B cell (primary cell): ENCODE measurements around the gene ETV6. TPM values are rescaled to one million over a fixed set of nuclear protein-coding genes. Genes with fewer than 3 reads are reported as not detected.

Source experiments
- ATAC-seq: fragments of 200-7000 bp; cut with Tn5 transposase; one replicate; pipeline ENCODE4 v1.10.0; 2021; ENCODE audit warnings: low read depth, mild to moderate bottlenecking, moderate number of reproducible peaks, moderate library complexity
- CTCF ChIA-PET: fragments of 350-600 bp; sonication (Branson Sonifier 250); formaldehyde crosslinking; loops from one replicate; lab custom pipeline; 2021; ENCODE audit warnings: antibody characterized with exemption, inconsistent platforms; lab: Charles Lee
- POLR2A ChIA-PET: fragments of 350-600 bp; sonication (Branson Sonifier 250); formaldehyde crosslinking; loops from one replicate; lab custom pipeline; 2021; ENCODE audit warnings: antibody characterized with exemption; lab: Charles Lee
- DNase-seq: peaks from one replicate; pipeline ENCODE4 v3.0.0; 2013
- H2AFZ ChIP-seq: 2 replicates; pipeline ENCODE4 v1.6.1; 2012; ENCODE audit warnings: mild to moderate bottlenecking, low read depth, low read length; ENCODE audit not compliant: insufficient read depth, poor library complexity, severe bottlenecking
- H3K27ac ChIP-seq, 2 donors: 1 replicate in 1 of 2; 2 replicates in 1 of 2; pipeline ENCODE4 v1.5.1; 2012 to 2013; ENCODE audit warnings: low read length in 2 of 2, mild to moderate bottlenecking in 2 of 2, moderate library complexity in 1 of 2
- H3K27me3 ChIP-seq, 4 experiments: fragments of 200-600 bp in 1 of 4; sonication (generic) in 1 of 4; replicated peaks in 1 of 4; 1 replicate in 2 of 4; 2 replicates in 2 of 4; pipeline versions ENCODE4 v1.6.1 to v1.7.0; 2013 to 2016; ENCODE audit warnings: low read length in 3 of 4, mild to moderate bottlenecking in 2 of 4, mixed read lengths in 1 of 4, moderate library complexity in 1 of 4; ENCODE audit not compliant: insufficient read depth in 4 of 4, control insufficient read depth in 3 of 4; ENCODE audit errors: control extremely low read depth in 1 of 4
- H3K36me3 ChIP-seq, 2 experiments: replicated peaks in 1 of 2; 1 replicate in 1 of 2; 2 replicates in 1 of 2; pipeline versions ENCODE4 v1.6.1 to v1.7.1; 2013; ENCODE audit warnings: low read length in 1 of 2; ENCODE audit not compliant: insufficient read depth in 2 of 2, control insufficient read depth in 1 of 2; ENCODE audit errors: control extremely low read depth in 1 of 2, extremely low read depth in 1 of 2
- H3K4me1 ChIP-seq, 2 donors: fragments of 200-600 bp in 1 of 2; sonication (generic) in 1 of 2; 1 replicate in 1 of 2; 2 replicates in 1 of 2; pipeline versions ENCODE4 v1.5.1 to v1.6.1; 2013 to 2017; ENCODE audit warnings: low read length in 2 of 2; ENCODE audit not compliant: control insufficient read depth in 2 of 2, insufficient read depth in 2 of 2
- H3K4me2 ChIP-seq: replicated peaks from 2 replicates; pipeline ENCODE3; 2012; ENCODE audit warnings: mild to moderate bottlenecking, low read depth, low read length; ENCODE audit not compliant: poor library complexity, severe bottlenecking
- H3K4me3 ChIP-seq, 5 experiments: fragments of 200-600 bp in 1 of 5; sonication (generic) in 1 of 5; 1 replicate in 3 of 5; 2 replicates in 2 of 5; pipeline versions ENCODE4 v1.5.1 to v1.7.0; 2011 to 2016; ENCODE audit warnings: low read length in 4 of 5, mild to moderate bottlenecking in 4 of 5, low read depth in 2 of 5, control low read depth in 1 of 5, moderate library complexity in 1 of 5; ENCODE audit not compliant: insufficient read depth in 1 of 5; ENCODE audit errors: control extremely low read depth in 1 of 5, extremely low read depth in 1 of 5
- H3K79me2 ChIP-seq: fragments of 200-600 bp; sonication (generic); one replicate; pipeline ENCODE4 v1.6.0; 2016; ENCODE audit warnings: low read length; ENCODE audit not compliant: control insufficient read depth, insufficient read depth
- H3K9ac ChIP-seq: fragments of 200-600 bp; sonication (generic); 2 replicates; pipeline ENCODE4 v1.6.1; 2017; ENCODE audit warnings: mild to moderate bottlenecking, low read length, moderate library complexity
- H3K9me3 ChIP-seq, 3 donors: one replicate each; pipeline versions ENCODE4 v1.6.1 to v1.7.1; 2013; ENCODE audit warnings: low read length in 2 of 3; ENCODE audit not compliant: control insufficient read depth in 2 of 3, insufficient read depth in 1 of 3; ENCODE audit errors: control extremely low read depth in 1 of 3
- H4K20me1 ChIP-seq: 2 replicates; pipeline ENCODE4 v1.6.0; 2012; ENCODE audit warnings: mild to moderate bottlenecking, low read length; ENCODE audit not compliant: insufficient read depth, control insufficient read depth, poor library complexity, severe bottlenecking
- H3K27ac Mint-ChIP-seq: one replicate; pipeline ENCODE4 v1.8.0; 2021; ENCODE audit warnings: mixed read lengths
- H3K27me3 Mint-ChIP-seq: one replicate; pipeline ENCODE4 v1.8.0; 2021; ENCODE audit warnings: mixed read lengths
- H3K4me1 Mint-ChIP-seq: one replicate; pipeline ENCODE4 v1.8.0; 2021; ENCODE audit warnings: mixed read lengths
- H3K4me3 Mint-ChIP-seq: one replicate; pipeline ENCODE4 v1.8.0; 2021; ENCODE audit warnings: mixed read lengths
- H3K9me3 Mint-ChIP-seq: one replicate; pipeline ENCODE4 v1.8.0; 2022; ENCODE audit warnings: mixed read lengths; ENCODE audit not compliant: insufficient read depth
- EZH2 ChIP-seq: IDR thresholded peaks from 2 replicates; pipeline ENCODE4 v1.6.1; 2012; ENCODE audit warnings: borderline replicate concordance, low read depth, mild to moderate bottlenecking, moderate library complexity, low read length; ENCODE audit not compliant: insufficient read depth, poor library complexity, severe bottlenecking
- WGBS: methylation state at CpG from one replicate; pipeline ENCODE4 v1.1.5; 2013; ENCODE audit warnings: missing lambda C conversion rate; ENCODE audit not compliant: insufficient coverage; 5-methylcytosine and 5-hydroxymethylcytosine counted together
- intact Hi-C: fragments of 100-400 bp; cut with micrococcal nuclease; formaldehyde crosslinking; loops from one replicate; pipeline ENCODE4 v1.10.0; 2022
- polyA plus RNA-seq: library from polyadenylated mRNA; depleted of rRNA; stranded (reverse); fragments of >200 nt; gene quantifications from 2 replicates; pipeline ENCODE4 v1.2.3, GENCODE V29; 2012
- total RNA-seq, 2 donors: library from RNA; stranded (reverse); fragments of 120-200 nt in 1 of 2; gene quantifications; 1 replicate in 1 of 2; 2 replicates in 1 of 2; pipeline versions ENCODE4 v1.2.3 to v1.2.4, GENCODE V29; 2013 to 2022
- TF ChIP-seq, protein P1 (sequence below): fragments of 200-600 bp; IDR thresholded peaks from one replicate; pipeline ENCODE4 v1.8.0; 2022; ENCODE audit warnings: antibody characterized with exemption, mild to moderate bottlenecking

Gene ETV6
- total and polyA plus RNA-seq, 2 donors (not counting 1 experiment from before 2014, with no cell fraction given): 17.4 to 123 TPM

DNA sequence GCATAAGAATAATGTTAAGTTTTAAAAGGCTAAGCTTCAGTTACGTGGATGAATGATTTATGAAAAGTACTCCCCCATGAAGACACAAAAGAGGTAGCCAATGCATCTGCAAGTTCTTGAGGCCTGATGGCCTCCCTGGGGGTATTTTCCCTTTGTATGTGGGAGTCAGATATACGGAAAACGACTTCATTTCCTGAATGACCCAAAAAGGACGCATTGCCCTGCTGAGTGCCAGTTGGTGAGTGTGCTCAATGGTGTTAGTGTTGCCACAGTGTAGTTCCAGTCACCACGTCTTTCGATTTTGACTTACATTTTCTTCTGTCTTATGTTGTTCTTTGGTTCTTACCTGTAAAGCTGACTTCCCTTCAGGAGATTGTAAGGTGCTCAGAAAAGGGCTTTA lies 8.0 kb downstream of the ETV6 start:
- H3K27ac Mint-ChIP-seq: peak overlapping the region; percentile 3
- no peak overlapping the region for H3K27ac ChIP-seq
- no peak overlapping the region for H3K4me3 Mint-ChIP-seq
- H3K4me1 ChIP-seq: peaks cover 43 to 55% of the 10 kb centered on the region in 2 donors
- H3K9me3 ChIP-seq: no peaks in the 10 kb centered on the region
- H3K79me2 ChIP-seq: peaks cover 100% of the 10 kb centered on the region
- H3K4me1 Mint-ChIP-seq: peaks cover 84% of the 10 kb centered on the region
- no peaks in the 10 kb centered on the region for H3K27me3 ChIP-seq
- no peak overlapping the region for H3K4me2 ChIP-seq
- intact Hi-C loops: no loop called here
- peaks cover 62% of the 10 kb centered on the region for H4K20me1 ChIP-seq
- 71% methylated on average over 3 of the region's 6 CpGs for WGBS
- H3K36me3 ChIP-seq: peaks cover 0 to 11% of the 10 kb centered on the region in 2 experiments
- DNase-seq: no peak
- no peak overlapping the region for H3K4me3 ChIP-seq
- ATAC-seq: no peak
- H3K9me3 Mint-ChIP-seq: no peaks in the 10 kb centered on the region
- TF ChIP-seq, protein P1, sequence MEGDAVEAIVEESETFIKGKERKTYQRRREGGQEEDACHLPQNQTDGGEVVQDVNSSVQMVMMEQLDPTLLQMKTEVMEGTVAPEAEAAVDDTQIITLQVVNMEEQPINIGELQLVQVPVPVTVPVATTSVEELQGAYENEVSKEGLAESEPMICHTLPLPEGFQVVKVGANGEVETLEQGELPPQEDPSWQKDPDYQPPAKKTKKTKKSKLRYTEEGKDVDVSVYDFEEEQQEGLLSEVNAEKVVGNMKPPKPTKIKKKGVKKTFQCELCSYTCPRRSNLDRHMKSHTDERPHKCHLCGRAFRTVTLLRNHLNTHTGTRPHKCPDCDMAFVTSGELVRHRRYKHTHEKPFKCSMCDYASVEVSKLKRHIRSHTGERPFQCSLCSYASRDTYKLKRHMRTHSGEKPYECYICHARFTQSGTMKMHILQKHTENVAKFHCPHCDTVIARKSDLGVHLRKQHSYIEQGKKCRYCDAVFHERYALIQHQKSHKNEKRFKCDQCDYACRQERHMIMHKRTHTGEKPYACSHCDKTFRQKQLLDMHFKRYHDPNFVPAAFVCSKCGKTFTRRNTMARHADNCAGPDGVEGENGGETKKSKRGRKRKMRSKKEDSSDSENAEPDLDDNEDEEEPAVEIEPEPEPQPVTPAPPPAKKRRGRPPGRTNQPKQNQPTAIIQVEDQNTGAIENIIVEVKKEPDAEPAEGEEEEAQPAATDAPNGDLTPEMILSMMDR: no peak
- TF ChIP-seq EZH2: no peak
- H3K9ac ChIP-seq: no peak overlapping the region
- no peaks in the 10 kb centered on the region for H3K27me3 Mint-ChIP-seq
- no peak overlapping the region for H2AFZ ChIP-seq
- CTCF ChIA-PET: interaction anchor here (0.9 to 1.7 kb wide), 2 partner anchors 36 to 375 kb away, joined by 3 to 5 read pairs; no protein-coding TSS in a partner anchor
- POLR2A ChIA-PET: no interaction called here

DNA sequence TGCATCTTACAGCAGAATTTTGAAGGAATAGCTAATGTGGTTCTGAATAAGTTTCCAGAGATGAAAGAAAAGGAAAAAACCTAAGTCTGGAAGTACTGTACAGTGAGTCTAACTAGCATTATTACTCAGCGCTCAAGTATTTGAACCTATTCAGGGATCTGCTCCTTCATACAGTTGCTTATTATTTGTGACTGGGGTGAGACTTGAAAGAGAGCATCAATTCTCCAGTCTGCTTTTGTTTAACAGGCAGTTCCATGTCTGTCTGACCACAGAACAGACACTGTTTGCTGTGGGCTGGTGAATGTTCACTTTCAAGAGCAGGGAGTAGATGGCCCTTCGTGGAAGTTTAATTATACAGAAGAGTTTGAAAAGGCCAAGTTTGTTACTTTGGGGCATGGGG lies 9.3 kb downstream of the ETV6 start:
- ATAC-seq: no peak
- WGBS: 33% methylated on average over 1 of the region's 2 CpGs
- intact Hi-C loops: no loop called here

More for the DNA sequence above, 9.3 kb downstream of the ETV6 start:
- Histone ChIP-seq H3K27ac (no peak overlapping the region), H3K9ac (no peak overlapping the region), H4K20me1 (peaks cover 73% of the 10 kb centered on the region), H3K27me3 (no peaks in the 10 kb centered on the region), H3K36me3 (peaks cover 0 to 11% of the 10 kb centered on the region in 2 experiments), H3K4me1 (peaks cover 38 to 43% of the 10 kb centered on the region in 2 donors), H3K4me2 (no peak overlapping the region), H3K9me3 (no peaks in the 10 kb centered on the region), H2AFZ (no peak overlapping the region), H3K4me3 (no peak overlapping the region), H3K79me2 (peaks cover 100% of the 10 kb centered on the region)
- peaks cover 84% of the 10 kb centered on the region for H3K4me1 Mint-ChIP-seq
- H3K9me3 Mint-ChIP-seq: no peaks in the 10 kb centered on the region
- H3K4me3 Mint-ChIP-seq: no peak overlapping the region
- ChIA-PET CTCF (no interaction called here), POLR2A (no interaction called here)
- no peak overlapping the region for H3K27ac Mint-ChIP-seq
- TF ChIP-seq, protein P1: no peak
- no peak for TF ChIP-seq EZH2
- DNase-seq: no peak
- no peaks in the 10 kb centered on the region for H3K27me3 Mint-ChIP-seq
